ENCODE results near the gene SGO2.
"Not testable (repeated sequence)": the region's sequence is repeated elsewhere in the genome, so short reads cannot be mapped to it uniquely, and the experiment has no call there.

Gene SGO2

DNA sequence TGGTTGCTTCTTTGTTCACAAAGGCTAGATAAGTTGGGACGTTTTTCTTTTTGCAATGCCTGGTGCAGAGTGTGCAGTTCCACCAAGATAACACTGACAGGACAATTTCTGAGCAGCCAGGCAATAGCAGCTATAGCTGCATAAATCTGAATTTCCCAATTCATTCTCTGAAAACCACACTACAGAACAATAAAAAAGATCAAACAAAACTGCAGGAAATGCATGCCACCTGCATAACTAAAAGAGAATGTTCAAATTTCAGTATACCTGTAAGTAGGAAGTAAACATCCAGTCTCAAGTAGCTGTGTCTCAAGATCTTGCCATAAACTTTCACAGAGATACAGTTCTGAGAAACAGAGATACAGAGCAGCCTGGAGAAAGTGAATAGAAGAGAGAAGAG lies 10.9 kb upstream of the SGO2 start:
- no peak for DNase-seq (ENCODE audit: low read depth in 2 of 2)

- no peak for DNase-seq (ENCODE audit: low read depth in 2 of 2)
These were observed 2.8 kb upstream of the SGO2 start for GRCh38 chr2:200523158-200523557.

- DNase-seq (ENCODE audit: low read depth in 2 of 2), result no peak
These were observed 2.4 kb upstream of the SGO2 start for GRCh38 chr2:200523604-200524003.

DNA sequence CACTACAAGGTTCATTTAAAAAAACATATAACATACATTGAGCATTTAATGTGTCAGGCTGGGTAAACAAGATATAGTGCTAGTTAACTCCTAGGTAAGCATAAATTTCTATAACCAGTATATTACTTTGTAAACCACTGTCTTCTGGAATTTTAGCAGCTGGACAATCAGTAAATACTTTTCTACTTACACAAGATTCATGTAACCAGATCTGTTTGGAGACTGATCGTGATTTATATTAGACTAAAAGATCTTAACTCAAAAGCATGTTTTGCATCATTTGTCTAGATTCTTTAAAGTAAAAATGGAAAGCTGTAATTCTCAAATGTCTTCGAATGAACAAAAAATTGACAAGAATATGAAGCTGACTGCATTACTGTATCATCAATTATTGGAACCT lies 941 bp upstream of the SGO2 start:
- DNase-seq (ENCODE audit: low read depth in 2 of 2), result no peak

- no peak for DNase-seq (ENCODE audit: low read depth in 2 of 2)
These were observed 491 bp upstream of the SGO2 start for GRCh38 chr2:200525551-200525881.

GRCh38 chr2:200528228-200528627 lies 2.2 kb downstream of the SGO2 start:
- DNase-seq (ENCODE audit: low read depth in 2 of 2), result no peak

DNA sequence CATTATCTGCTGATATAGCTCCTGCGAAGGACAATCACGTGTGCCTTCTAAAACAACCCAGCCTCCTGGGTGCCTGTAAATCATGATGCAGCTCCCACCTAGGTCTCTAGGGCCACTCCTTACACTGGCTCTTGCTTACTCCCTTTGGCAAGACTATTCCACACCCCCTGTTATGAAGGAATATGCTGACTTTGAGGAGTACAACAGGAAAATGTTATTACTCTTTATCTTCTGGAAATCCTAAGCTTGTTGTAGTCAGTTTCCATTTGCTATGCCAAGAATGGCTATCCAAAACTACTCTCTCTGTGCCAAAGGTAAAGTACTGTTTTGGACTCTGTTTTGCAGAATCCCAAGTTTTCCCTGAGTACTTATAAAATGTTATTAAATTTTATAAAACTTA lies 7.7 kb downstream of the SGO2 start:
- no peak for DNase-seq (ENCODE audit: low read depth in 2 of 2)

- no peak for DNase-seq (ENCODE audit: low read depth in 2 of 2)
These were observed 8.6 kb downstream of the SGO2 start for GRCh38 chr2:200534572-200534971.

- DNase-seq (ENCODE audit: low read depth in 2 of 2), result no peak
These were observed 12.1 kb downstream of the SGO2 start for GRCh38 chr2:200538139-200538538.

DNA sequence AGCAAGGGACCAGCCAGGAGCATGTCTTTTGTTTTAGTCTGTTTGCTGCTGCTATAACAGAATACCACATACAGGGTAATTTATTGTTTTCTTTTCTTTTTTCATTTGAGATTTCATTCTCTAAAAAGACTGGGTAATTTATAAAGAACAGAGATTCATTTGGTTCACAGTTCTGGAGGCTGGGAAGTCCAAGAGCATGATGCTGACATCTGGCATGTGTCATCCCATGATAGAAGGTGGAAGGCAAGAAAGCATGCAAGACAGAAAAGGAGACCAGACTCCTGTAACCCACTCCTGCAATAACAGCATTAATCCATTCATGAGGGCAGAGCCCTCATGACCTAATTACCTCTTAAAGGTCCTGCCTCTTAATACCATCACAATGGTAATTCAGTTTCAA lies 14.8 kb downstream of the SGO2 start:
- no peak for DNase-seq (ENCODE audit: low read depth in 2 of 2)

DNA sequence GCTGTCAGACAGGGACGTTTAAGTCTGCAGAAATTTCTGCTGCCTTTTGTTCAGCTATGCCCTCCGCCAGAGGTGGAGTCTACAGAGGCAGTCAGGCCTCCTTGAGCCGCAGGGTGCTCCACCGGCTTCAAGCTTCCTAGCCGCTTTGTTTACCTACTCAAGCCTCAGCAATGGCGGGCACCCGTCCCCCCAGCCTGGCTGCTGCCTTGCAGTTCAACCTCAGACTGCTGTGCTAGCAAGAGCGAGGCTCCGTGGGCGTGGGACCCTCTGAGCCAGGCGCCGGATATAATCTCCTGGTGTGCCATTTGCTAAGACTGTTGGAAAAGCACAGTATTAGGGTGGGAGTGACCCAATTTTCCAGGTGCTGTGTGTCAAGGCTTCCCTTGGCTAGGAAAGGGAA lies 40.6 kb downstream of the SGO2 start:
- not testable (repeated sequence) for DNase-seq (ENCODE audit: low read depth in 2 of 2)

DNA sequence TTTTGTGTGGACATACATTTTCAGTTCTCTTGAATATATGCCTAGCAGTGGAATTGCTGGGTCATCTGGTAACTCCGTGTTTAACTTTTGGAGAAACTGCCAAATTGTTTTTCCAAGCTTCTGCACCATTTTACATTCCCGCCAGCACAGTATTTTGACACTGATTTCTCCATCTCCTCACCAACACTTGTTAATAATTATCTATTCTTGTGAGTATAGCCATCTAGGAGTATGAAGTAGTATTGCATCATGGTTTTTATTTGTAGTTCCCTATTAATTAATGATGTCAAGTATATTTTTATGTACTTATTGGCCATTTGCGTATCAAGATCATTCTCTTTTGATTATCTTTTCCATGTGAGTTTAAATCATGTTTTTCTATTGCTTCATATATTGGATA lies 41.9 kb downstream of the SGO2 start:
- DNase-seq (ENCODE audit: low read depth in 2 of 2), result no peak

GRCh38 chr2:200575957-200576356 lies 50.0 kb downstream of the SGO2 start:
- DNase-seq (ENCODE audit: low read depth in 2 of 2), result no peak

GRCh38 chr2:200577027-200577426 lies 51.0 kb downstream of the SGO2 start:
- DNase-seq (ENCODE audit: low read depth in 2 of 2), result no peak

DNA sequence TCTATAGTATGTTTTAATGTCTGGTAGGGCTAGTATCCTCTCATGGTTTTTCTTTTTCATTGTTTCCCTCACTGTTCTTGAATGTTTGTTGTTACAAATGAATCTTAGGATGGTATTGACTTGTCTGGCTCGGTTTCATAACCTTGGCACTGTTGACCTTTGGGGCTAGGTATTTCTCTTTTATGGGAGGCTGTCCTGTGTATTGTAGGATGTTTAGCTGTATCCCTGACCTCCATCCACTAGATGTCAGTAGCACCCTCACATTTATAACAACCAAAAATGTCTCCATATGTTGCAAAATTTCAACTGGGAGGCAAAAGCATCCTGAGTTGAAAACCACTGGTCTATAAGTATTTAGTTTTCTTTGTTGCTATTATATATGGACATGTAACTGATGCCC lies 52.8 kb downstream of the SGO2 start:
- DNase-seq (ENCODE audit: low read depth in 2 of 2), result no peak

GRCh38 chr2:200584639-200585038 lies 58.6 kb downstream of the SGO2 start:
- no peak for DNase-seq (ENCODE audit: low read depth in 2 of 2)

GRCh38 chr2:200585340-200585729 lies 59.3 kb downstream of the SGO2 start:
- DNase-seq (ENCODE audit: low read depth in 2 of 2), result no peak

DNA sequence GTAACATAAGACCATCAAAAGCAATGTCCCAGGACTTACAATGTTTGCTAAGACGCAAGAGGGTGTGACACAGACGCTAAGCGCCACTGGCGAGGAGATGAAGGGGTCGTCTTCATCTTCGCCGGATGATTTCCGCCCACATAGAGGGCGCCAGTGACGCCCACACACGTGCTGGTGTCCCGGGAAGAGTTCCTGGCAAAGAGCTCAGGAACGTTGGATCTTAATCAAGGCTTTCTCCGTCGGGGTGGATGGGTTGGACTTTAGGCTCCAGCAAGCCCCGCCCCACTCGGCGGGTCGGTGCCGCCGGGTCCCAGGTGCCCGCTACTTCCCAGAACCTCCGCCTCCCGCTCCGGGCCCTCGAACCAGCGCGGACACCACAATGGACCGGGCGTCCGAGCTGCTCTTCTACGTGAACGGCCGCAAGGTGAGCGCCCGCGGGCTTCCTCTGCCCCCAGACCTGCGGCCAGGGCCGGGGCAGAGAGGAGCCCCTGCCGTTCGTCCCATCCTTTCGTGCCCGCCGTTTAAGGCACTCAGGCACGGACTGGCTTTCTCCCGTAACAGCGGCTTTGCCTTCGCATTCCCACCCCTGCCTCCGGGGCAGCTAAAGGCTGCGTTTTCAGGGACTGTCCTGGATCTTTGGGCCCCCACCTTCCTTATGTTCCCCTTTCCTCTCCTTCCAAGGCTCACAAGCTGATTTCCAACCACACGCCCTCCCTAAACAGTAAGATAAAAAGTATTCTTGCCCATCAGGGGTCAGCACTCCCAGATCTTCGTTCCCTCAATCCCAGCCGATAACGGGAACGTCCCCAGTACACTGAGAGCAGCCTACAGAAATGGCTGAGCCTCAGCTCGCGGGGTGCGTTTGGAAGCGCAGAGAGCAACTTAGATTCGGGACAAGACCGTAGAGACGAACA lies 60.0 kb downstream of the SGO2 start, which contains the start of gene AOX1:
Gene AOX1 (plus strand): TSS at position 285 of the 914 bp plus-strand sequence. CDS start 95 bp downstream, at position 380.
- DNase-seq (ENCODE audit: low read depth in 2 of 2), result no peak

DNA sequence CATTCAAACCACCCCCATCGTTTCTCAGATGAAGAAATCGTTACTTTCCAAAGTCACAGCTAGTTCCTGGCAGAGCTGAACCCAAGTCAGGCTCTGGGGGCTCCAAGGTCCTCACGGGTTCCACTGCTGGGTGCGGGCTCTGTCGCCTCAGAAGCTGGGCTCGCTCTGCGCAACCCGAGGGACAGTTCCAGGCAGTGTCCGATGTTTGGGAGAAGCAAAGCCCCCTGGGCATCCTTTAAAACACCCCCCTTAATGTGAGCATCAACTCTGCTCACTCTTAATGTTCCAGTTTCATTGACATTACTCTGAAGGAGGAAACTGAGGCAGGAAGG lies 60.6 kb downstream of the SGO2 start:
- no peak for DNase-seq (ENCODE audit: low read depth in 2 of 2)

DNA sequence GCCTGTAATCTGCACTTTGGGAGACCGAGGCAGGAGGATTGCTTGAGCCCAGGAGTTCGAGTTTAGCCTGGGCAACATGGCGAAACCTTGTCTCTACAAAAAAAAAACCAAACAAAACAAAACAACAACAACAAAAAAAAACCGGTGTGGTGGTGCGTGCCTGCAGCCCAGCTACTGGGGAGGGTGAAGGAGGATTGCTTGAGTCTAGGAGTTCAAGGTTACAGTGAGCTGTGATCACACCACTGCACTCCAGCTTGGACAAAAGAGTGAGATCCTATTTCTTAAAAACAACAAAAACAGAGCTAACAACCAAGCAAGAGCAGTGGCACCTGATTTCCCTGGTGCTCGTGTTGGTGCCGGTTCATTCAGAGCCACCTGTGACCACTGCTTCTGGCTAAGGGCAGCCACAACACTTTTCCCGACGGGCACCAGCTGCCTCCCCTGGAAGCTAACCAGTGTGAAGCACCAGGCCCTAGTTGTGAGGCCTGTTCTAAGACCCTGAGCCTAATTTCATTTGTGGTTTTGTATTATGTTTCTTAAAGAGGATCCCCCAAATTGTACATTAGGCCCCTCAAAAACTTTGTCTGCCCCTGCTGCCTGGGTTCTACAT lies 61.1 kb downstream of the SGO2 start:
- no peak for DNase-seq (ENCODE audit: low read depth in 2 of 2)

DNA sequence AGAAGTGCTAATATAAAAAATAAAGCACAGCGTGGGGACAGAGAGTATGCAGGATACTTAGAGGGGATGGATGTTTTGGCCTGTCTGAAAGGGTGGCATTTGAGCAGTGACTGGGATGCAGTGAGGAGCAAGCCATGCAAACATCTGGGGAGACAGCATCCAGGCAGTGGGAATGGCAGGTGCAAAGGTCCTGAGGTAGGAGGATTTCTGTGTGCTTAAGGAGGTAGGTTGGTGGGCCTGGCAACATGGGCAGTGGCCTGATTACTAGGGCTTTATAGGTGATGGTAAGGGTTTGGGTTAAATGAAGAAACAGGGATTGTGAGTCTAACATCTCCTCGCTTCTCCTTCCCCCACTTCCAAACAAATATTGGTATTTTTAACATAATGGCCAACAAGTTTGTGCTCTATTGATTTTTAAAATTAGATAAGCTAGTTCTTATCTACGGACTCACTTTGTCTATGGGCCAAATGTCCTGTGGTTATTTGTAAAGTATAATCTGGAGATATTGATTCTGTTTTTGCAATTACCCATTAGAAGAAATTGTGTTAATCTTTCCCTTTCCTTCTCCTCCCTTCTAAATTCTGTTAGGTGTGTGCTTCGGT lies 62.2 kb downstream of the SGO2 start:
- DNase-seq (ENCODE audit: low read depth in 2 of 2), result no peak

GRCh38 chr2:200590090-200590489 lies 64.1 kb downstream of the SGO2 start:
- no peak for DNase-seq (ENCODE audit: low read depth in 2 of 2)

DNA sequence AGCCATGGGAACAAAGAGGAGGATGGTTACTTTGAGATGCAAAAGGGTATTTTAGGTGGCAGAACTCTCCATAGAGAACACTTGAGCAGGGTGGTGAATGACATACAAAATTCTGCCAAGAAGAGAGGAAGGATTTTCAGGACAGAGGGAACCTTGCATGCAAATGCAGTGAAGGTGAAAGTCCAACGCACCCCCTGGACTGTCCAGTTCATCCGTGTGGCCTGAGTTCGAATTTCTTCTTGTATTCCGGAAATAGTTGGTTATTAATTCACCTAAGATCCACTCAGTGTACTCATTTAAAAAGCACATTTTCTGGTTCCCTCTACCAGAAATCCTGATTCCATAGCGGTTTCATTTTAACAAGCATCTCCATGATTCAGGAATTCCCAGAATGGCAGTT lies 65.3 kb downstream of the SGO2 start:
- no peak for DNase-seq (ENCODE audit: low read depth in 2 of 2)
